Measurements from ENCODE around the gene C18orf63.

DNA sequence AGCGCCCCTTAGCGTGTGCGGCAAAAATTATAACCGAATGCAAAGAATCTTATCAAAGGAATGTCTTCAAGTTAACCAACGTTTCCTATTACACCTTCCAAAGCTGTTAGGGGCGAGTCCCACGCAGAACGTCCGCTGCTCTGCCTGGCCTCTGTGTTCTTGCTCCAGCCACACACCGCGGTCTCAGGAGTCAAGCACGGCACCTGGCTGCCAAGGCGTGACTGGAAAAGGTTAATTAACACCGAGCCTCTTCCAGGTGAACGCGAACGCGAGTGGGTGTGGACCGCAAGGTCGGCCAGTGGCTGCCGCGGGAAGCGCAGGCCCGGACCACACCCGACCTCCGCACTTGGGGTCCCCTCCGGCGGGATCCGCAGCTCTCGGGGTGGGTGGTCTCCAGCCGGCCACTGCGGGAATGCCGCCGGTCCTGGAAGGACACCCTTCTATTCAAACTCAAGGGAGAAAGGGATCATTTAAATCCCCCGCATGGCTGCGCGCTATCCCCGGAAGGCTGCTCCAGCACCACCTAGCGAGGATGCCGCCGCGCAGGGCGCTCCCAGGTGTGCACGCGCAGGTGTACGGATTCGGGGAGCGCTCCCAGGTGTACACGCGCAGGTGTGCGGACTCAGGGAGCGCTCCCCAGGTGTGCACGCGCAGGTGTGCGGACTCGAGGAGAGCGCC lies 24.7 kb upstream of the C18orf63 start:
- TF ChIP-seq, protein P1, sequence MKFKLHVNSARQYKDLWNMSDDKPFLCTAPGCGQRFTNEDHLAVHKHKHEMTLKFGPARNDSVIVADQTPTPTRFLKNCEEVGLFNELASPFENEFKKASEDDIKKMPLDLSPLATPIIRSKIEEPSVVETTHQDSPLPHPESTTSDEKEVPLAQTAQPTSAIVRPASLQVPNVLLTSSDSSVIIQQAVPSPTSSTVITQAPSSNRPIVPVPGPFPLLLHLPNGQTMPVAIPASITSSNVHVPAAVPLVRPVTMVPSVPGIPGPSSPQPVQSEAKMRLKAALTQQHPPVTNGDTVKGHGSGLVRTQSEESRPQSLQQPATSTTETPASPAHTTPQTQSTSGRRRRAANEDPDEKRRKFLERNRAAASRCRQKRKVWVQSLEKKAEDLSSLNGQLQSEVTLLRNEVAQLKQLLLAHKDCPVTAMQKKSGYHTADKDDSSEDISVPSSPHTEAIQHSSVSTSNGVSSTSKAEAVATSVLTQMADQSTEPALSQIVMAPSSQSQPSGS (CRISPR knock-in tag; IDR thresholded peaks at IDR 0.05; ENCODE audit: borderline replicate concordance, low read depth): no peak
- TF ChIP-seq EMX1 (CRISPR knock-in tag; IDR thresholded peaks at IDR 0.05): no peak
